ENCODE measurements around the gene AACS. TPM values are rescaled to one million over a fixed set of nuclear protein-coding genes. Genes with fewer than 3 reads are reported as not detected.

The AACS gene
- total and polyA plus RNA-seq, 2 donors (not counting 1 experiment from before 2014, with no cell fraction given) = 6.1 to 20.8 TPM

DNA sequence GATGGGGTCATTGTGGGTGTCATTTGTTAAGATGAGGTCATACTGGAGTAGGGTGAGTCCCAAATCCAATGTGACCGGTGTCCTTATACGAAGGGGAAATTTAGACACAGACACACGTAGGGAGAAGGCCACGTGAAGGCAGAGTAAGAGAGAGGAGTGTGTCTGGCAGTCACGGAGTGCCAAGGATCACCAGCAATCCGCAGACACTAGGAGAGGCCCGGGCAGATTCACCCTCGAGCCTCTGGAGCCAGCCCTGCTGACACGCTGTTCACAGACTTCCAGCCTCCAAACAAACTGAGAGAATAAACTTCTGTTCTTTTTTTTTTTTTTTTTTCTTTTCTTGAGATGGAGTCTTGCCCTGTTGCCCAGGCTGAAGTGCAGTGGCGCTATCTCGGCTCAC is 46.9 kb upstream of the AACS start:
- CTCF ChIA-PET = no interaction called here
- WGBS (ENCODE audit: insufficient coverage) = 98% methylated on average over 6 of the region's 11 CpGs

DNA sequence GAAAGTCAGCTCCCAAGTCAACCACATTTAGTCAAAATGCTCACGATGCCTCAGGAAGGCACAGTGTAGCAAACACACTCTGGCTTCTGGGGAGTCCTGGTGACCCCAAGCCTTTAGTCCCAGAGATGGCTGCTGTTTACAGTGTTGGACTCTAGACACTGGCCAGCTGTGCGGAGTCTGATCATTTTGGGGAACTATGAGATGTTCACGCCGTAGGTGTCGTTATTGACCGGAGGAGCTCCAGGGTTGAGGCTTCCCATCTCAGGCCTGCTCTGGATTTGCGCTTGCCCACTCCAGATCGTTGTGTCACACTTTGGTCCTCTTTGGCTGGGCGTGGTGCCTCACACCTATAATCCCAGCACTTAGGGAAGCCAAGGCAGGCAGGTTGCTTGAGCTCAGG is 44.1 kb upstream of the AACS start:
- POLR2A ChIA-PET = interaction anchor here (0.5 kb wide), 1 partner anchor 33 kb away, joined by 10 read pairs; no protein-coding TSS in a partner anchor

More for the DNA sequence above, 46.9 kb upstream of the AACS start:
- Histone ChIP-seq H3K9ac (ENCODE audit: low read length) (no peak overlapping the region), H3K27me3 (replicated peaks in 1 of 4; ENCODE audit: control extremely low read depth in 1 of 4, control insufficient read depth in 3 of 4, insufficient read depth in 4 of 4, low read length in 3 of 4) (no peaks in the 10 kb centered on the region), H3K4me1 (ENCODE audit: control insufficient read depth in 2 of 2, insufficient read depth in 2 of 2, low read length in 2 of 2) (no peaks in the 10 kb centered on the region), H2AFZ (ENCODE audit: insufficient read depth, low read depth, low read length, poor library complexity, severe bottlenecking) (no peak overlapping the region), H4K20me1 (ENCODE audit: control insufficient read depth, insufficient read depth, low read length, poor library complexity, severe bottlenecking) (no peaks in the 10 kb centered on the region), H3K79me2 (ENCODE audit: control insufficient read depth, insufficient read depth, low read length) (peaks cover 6% of the 10 kb centered on the region), H3K4me3 (ENCODE audit: control extremely low read depth in 1 of 5, extremely low read depth in 1 of 5, insufficient read depth in 1 of 5, low read depth in 2 of 5, low read length in 4 of 5) (no peak overlapping the region), H3K4me2 (replicated peaks; ENCODE audit: low read depth, low read length, poor library complexity, severe bottlenecking) (no peak overlapping the region), H3K9me3 (ENCODE audit: control extremely low read depth in 1 of 3, control insufficient read depth in 2 of 3, insufficient read depth in 1 of 3, low read length in 2 of 3) (peaks cover 0 to 7% (median 3%) of the 10 kb centered on the region in 3 donors), H3K36me3 (replicated peaks in 1 of 2; ENCODE audit: control extremely low read depth in 1 of 2, control insufficient read depth in 1 of 2, extremely low read depth in 1 of 2, insufficient read depth in 2 of 2, low read length in 1 of 2) (peaks cover 0 to 44% of the 10 kb centered on the region in 2 experiments), H3K27ac (ENCODE audit: low read length in 2 of 2) (no peak overlapping the region)
- TF ChIP-seq, protein P1, sequence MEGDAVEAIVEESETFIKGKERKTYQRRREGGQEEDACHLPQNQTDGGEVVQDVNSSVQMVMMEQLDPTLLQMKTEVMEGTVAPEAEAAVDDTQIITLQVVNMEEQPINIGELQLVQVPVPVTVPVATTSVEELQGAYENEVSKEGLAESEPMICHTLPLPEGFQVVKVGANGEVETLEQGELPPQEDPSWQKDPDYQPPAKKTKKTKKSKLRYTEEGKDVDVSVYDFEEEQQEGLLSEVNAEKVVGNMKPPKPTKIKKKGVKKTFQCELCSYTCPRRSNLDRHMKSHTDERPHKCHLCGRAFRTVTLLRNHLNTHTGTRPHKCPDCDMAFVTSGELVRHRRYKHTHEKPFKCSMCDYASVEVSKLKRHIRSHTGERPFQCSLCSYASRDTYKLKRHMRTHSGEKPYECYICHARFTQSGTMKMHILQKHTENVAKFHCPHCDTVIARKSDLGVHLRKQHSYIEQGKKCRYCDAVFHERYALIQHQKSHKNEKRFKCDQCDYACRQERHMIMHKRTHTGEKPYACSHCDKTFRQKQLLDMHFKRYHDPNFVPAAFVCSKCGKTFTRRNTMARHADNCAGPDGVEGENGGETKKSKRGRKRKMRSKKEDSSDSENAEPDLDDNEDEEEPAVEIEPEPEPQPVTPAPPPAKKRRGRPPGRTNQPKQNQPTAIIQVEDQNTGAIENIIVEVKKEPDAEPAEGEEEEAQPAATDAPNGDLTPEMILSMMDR (IDR thresholded peaks at IDR 0.05) = no peak
- TF ChIP-seq EZH2 (IDR thresholded peaks at IDR 0.05; ENCODE audit: borderline replicate concordance, insufficient read depth, low read depth, low read length, poor library complexity, severe bottlenecking) = no peak
- peaks cover 7% of the 10 kb centered on the region for H3K4me1 Mint-ChIP-seq
- no peak overlapping the region for H3K27ac Mint-ChIP-seq
- no peaks in the 10 kb centered on the region for H3K9me3 Mint-ChIP-seq (ENCODE audit: insufficient read depth)
- no peak for DNase-seq
- intact Hi-C loops (cut with micrococcal nuclease) = no loop called here
- POLR2A ChIA-PET = no interaction called here
- H3K27me3 Mint-ChIP-seq = no peaks in the 10 kb centered on the region
- H3K4me3 Mint-ChIP-seq = no peak overlapping the region
- no peak for ATAC-seq (ENCODE audit: low read depth)

More for the DNA sequence above, 44.1 kb upstream of the AACS start:
- Histone ChIP-seq H3K79me2 (ENCODE audit: control insufficient read depth, insufficient read depth, low read length) (peaks cover 3% of the 10 kb centered on the region), H3K27ac (ENCODE audit: low read length in 2 of 2) (no peak overlapping the region), H3K4me2 (replicated peaks; ENCODE audit: low read depth, low read length, poor library complexity, severe bottlenecking) (no peak overlapping the region), H3K4me1 (ENCODE audit: control insufficient read depth in 2 of 2, insufficient read depth in 2 of 2, low read length in 2 of 2) (no peaks in the 10 kb centered on the region), H3K9ac (ENCODE audit: low read length) (no peak overlapping the region), H4K20me1 (ENCODE audit: control insufficient read depth, insufficient read depth, low read length, poor library complexity, severe bottlenecking) (no peaks in the 10 kb centered on the region), H3K4me3 (ENCODE audit: control extremely low read depth in 1 of 5, extremely low read depth in 1 of 5, insufficient read depth in 1 of 5, low read depth in 2 of 5, low read length in 4 of 5) (no peak overlapping the region), H3K9me3 (ENCODE audit: control extremely low read depth in 1 of 3, control insufficient read depth in 2 of 3, insufficient read depth in 1 of 3, low read length in 2 of 3) (peaks cover 0 to 10% (median 3%) of the 10 kb centered on the region in 3 donors), H2AFZ (ENCODE audit: insufficient read depth, low read depth, low read length, poor library complexity, severe bottlenecking) (no peak overlapping the region), H3K27me3 (replicated peaks in 1 of 4; ENCODE audit: control extremely low read depth in 1 of 4, control insufficient read depth in 3 of 4, insufficient read depth in 4 of 4, low read length in 3 of 4) (no peaks in the 10 kb centered on the region), H3K36me3 (replicated peaks in 1 of 2; ENCODE audit: control extremely low read depth in 1 of 2, control insufficient read depth in 1 of 2, extremely low read depth in 1 of 2, insufficient read depth in 2 of 2, low read length in 1 of 2) (peaks cover 0 to 31% of the 10 kb centered on the region in 2 experiments)
- Mint-ChIP-seq H3K4me1 (peaks cover 1% of the 10 kb centered on the region), H3K4me3 (no peak overlapping the region), H3K27me3 (no peaks in the 10 kb centered on the region), H3K9me3 (ENCODE audit: insufficient read depth) (no peaks in the 10 kb centered on the region), H3K27ac (no peak overlapping the region)
- 100% methylated on average over 9 of the region's 9 CpGs for WGBS (ENCODE audit: insufficient coverage)
- no peak for ATAC-seq (ENCODE audit: low read depth)
- CTCF ChIA-PET = no interaction called here
- no peak for DNase-seq
- TF ChIP-seq EZH2 (IDR thresholded peaks at IDR 0.05; ENCODE audit: borderline replicate concordance, insufficient read depth, low read depth, low read length, poor library complexity, severe bottlenecking) = no peak
- TF ChIP-seq, protein P1 (IDR thresholded peaks at IDR 0.05) = no peak
- intact Hi-C loops (cut with micrococcal nuclease) = no loop called here
